WTC11 (cell line): ENCODE data around the gene GDPGP1. TPM values are rescaled to one million over a fixed set of nuclear protein-coding genes. Genes with fewer than 3 reads are reported as not detected.
"Not testable (repeated sequence)": the region's sequence is repeated elsewhere in the genome, so short reads cannot be mapped to it uniquely, and the experiment has no call there.

Experiments
- ATAC-seq: fragments of 200-7000 bp; cut with Tn5 transposase; 2 replicates; pipeline ENCODE4 v1.10.0; 2021; ENCODE audit warnings: mild to moderate bottlenecking, moderate library complexity
- CTCF ChIA-PET: fragments of 300-600 bp; sonication (Branson Sonifier 250); formaldehyde crosslinking; loops from one replicate; lab custom pipeline; 2021; ENCODE audit warnings: antibody characterized with exemption; lab: Charles Lee
- POLR2A ChIA-PET: fragments of 350-600 bp; sonication (Branson Sonifier 250); formaldehyde crosslinking; loops from one replicate; lab custom pipeline; 2021; ENCODE audit warnings: antibody characterized with exemption; lab: Charles Lee
- DNase-seq: peaks from one replicate; pipeline ENCODE4 v3.0.0; 2021; ENCODE audit warnings: low spot score
- H3K27ac Mint-ChIP-seq: 2 replicates; pipeline ENCODE4 v1.8.0; 2021; ENCODE audit warnings: mixed read lengths
- H3K27me3 Mint-ChIP-seq: 2 replicates; pipeline ENCODE4 v1.8.0; 2021; ENCODE audit warnings: low read depth, mild to moderate bottlenecking, moderate library complexity, mixed read lengths
- H3K36me3 Mint-ChIP-seq: 2 replicates; pipeline ENCODE4 v1.8.0; 2021; ENCODE audit warnings: mixed read lengths
- H3K4me1 Mint-ChIP-seq: 2 replicates; pipeline ENCODE4 v1.8.0; 2022; ENCODE audit warnings: mixed read lengths
- H3K4me3 Mint-ChIP-seq: 2 replicates; pipeline ENCODE4 v1.8.0; 2021; ENCODE audit warnings: mild to moderate bottlenecking, moderate library complexity, mixed read lengths
- H3K9me3 Mint-ChIP-seq: 2 replicates; pipeline ENCODE4 v1.8.0; 2021; ENCODE audit warnings: mixed read lengths
- FOXK1 ChIP-seq: sonication (generic); formaldehyde crosslinking; IDR thresholded peaks from 2 replicates; pipeline ENCODE4 v1.8.0; 2022; ENCODE audit warnings: mild to moderate bottlenecking, moderate library complexity, missing genetic modification reagents
- IRF2 ChIP-seq: sonication (generic); formaldehyde crosslinking; IDR thresholded peaks from 2 replicates; pipeline ENCODE4 v1.8.0; 2022; ENCODE audit warnings: low read depth, missing genetic modification reagents, borderline replicate concordance
- JUN ChIP-seq: sonication (generic); formaldehyde crosslinking; IDR thresholded peaks from 2 replicates; pipeline ENCODE4 v1.8.0; 2023; ENCODE audit warnings: mild to moderate bottlenecking, missing genetic modification reagents
- RELA ChIP-seq: sonication (generic); formaldehyde crosslinking; IDR thresholded peaks from 2 replicates; pipeline ENCODE4 v1.8.1; 2022; ENCODE audit warnings: missing genetic modification reagents, mild to moderate bottlenecking, borderline replicate concordance
- ZNF232 ChIP-seq: sonication (generic); formaldehyde crosslinking; IDR thresholded peaks from 2 replicates; pipeline ENCODE4 v1.8.0; 2022; ENCODE audit warnings: mild to moderate bottlenecking, missing genetic modification reagents
- total RNA-seq: library from RNA; stranded (reverse); gene quantifications from 3 replicates; pipeline ENCODE4 v1.2.3, GENCODE V29; 2021
- TF ChIP-seq, protein P1 (sequence below): sonication (generic); formaldehyde crosslinking; IDR thresholded peaks from 2 replicates; pipeline ENCODE4 v1.8.0; 2022; ENCODE audit warnings: missing genetic modification reagents
- TF ChIP-seq, protein P2 (sequence below): sonication (generic); formaldehyde crosslinking; IDR thresholded peaks from 2 replicates; pipeline ENCODE4 v1.8.1; 2023; ENCODE audit warnings: mild to moderate bottlenecking, missing genetic modification reagents, borderline replicate concordance
- TF ChIP-seq, protein P3 (sequence below): sonication (generic); formaldehyde crosslinking; IDR thresholded peaks from 2 replicates; pipeline ENCODE4 v1.8.1; 2022; ENCODE audit warnings: low read depth, missing genetic modification reagents, borderline replicate concordance
- TF ChIP-seq, protein P4 (sequence below): sonication (generic); formaldehyde crosslinking; IDR thresholded peaks from 2 replicates; pipeline ENCODE4 v1.8.1; 2023; ENCODE audit warnings: mild to moderate bottlenecking, missing genetic modification reagents, moderate library complexity
- TF ChIP-seq, protein P5 (sequence below): fragments of 200-600 bp; IDR thresholded peaks from 2 replicates; pipeline ENCODE4 v1.8.0; 2022; ENCODE audit warnings: antibody characterized with exemption
- TF ChIP-seq, protein P6 (sequence below): sonication (generic); formaldehyde crosslinking; IDR thresholded peaks from 2 replicates; pipeline ENCODE4 v1.8.1; 2022; ENCODE audit warnings: mild to moderate bottlenecking, missing genetic modification reagents, moderate library complexity, borderline replicate concordance

Gene GDPGP1
- total RNA-seq, 1 experiment from 2014 or later, result 2.6 TPM

DNA sequence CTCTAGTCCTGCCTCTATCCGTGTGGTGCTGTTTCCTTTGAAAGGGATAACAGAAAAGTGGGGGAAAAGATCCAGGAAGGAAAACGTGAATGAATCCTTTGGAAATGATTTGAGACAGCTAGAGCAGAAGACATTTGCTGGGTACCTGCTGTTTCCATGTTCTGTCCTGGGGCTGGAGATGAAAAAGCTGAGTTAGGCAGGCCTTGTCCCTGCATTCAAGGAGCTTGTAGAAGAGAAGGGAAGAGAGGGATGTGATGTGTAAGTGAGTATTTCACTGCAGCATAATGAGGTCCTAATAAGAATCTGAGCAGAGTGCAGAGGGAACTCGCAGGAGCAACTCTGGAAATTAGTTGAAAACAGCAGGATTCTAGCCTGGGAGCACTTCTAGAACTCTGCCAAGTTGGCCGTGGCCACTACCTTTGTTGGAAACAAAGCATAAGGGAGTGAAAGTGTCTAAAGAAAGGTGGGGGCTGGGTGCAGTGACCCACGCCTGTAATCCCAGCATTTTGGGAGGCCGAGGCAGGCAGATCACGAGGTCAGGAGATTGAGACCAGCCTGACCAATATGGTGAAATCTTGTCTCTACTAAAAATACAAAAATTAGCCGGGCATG, 46.6 kb upstream of the GDPGP1 start:
- Mint-ChIP-seq H3K4me3 (no peak overlapping the region), H3K36me3 (no peaks in the 10 kb centered on the region)
- CTCF ChIA-PET, result interaction anchor here (0.6 to 3.0 kb wide), 4 partner anchors 27 to 46 kb away, joined by 4 to 7 read pairs (median 6); partner anchors contain the start of genes CIB1 and GDPGP1
- TF ChIP-seq, protein P1, sequence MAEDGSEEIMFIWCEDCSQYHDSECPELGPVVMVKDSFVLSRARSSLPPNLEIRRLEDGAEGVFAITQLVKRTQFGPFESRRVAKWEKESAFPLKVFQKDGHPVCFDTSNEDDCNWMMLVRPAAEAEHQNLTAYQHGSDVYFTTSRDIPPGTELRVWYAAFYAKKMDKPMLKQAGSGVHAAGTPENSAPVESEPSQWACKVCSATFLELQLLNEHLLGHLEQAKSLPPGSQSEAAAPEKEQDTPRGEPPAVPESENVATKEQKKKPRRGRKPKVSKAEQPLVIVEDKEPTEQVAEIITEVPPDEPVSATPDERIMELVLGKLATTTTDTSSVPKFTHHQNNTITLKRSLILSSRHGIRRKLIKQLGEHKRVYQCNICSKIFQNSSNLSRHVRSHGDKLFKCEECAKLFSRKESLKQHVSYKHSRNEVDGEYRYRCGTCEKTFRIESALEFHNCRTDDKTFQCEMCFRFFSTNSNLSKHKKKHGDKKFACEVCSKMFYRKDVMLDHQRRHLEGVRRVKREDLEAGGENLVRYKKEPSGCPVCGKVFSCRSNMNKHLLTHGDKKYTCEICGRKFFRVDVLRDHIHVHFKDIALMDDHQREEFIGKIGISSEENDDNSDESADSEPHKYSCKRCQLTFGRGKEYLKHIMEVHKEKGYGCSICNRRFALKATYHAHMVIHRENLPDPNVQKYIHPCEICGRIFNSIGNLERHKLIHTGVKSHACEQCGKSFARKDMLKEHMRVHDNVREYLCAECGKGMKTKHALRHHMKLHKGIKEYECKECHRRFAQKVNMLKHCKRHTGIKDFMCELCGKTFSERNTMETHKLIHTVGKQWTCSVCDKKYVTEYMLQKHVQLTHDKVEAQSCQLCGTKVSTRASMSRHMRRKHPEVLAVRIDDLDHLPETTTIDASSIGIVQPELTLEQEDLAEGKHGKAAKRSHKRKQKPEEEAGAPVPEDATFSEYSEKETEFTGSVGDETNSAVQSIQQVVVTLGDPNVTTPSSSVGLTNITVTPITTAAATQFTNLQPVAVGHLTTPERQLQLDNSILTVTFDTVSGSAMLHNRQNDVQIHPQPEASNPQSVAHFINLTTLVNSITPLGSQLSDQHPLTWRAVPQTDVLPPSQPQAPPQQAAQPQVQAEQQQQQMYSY, result no peak
- TF ChIP-seq, protein P2, sequence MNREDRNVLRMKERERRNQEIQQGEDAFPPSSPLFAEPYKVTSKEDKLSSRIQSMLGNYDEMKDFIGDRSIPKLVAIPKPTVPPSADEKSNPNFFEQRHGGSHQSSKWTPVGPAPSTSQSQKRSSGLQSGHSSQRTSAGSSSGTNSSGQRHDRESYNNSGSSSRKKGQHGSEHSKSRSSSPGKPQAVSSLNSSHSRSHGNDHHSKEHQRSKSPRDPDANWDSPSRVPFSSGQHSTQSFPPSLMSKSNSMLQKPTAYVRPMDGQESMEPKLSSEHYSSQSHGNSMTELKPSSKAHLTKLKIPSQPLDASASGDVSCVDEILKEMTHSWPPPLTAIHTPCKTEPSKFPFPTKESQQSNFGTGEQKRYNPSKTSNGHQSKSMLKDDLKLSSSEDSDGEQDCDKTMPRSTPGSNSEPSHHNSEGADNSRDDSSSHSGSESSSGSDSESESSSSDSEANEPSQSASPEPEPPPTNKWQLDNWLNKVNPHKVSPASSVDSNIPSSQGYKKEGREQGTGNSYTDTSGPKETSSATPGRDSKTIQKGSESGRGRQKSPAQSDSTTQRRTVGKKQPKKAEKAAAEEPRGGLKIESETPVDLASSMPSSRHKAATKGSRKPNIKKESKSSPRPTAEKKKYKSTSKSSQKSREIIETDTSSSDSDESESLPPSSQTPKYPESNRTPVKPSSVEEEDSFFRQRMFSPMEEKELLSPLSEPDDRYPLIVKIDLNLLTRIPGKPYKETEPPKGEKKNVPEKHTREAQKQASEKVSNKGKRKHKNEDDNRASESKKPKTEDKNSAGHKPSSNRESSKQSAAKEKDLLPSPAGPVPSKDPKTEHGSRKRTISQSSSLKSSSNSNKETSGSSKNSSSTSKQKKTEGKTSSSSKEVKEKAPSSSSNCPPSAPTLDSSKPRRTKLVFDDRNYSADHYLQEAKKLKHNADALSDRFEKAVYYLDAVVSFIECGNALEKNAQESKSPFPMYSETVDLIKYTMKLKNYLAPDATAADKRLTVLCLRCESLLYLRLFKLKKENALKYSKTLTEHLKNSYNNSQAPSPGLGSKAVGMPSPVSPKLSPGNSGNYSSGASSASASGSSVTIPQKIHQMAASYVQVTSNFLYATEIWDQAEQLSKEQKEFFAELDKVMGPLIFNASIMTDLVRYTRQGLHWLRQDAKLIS (CRISPR knock-in tag), result no peak
- no peak for TF ChIP-seq IRF2
- TF ChIP-seq FOXK1, result no peak
- no peak for TF ChIP-seq RELA (CRISPR knock-in tag)
- no peak for TF ChIP-seq ZNF232 (CRISPR knock-in tag)
- TF ChIP-seq, protein P3, sequence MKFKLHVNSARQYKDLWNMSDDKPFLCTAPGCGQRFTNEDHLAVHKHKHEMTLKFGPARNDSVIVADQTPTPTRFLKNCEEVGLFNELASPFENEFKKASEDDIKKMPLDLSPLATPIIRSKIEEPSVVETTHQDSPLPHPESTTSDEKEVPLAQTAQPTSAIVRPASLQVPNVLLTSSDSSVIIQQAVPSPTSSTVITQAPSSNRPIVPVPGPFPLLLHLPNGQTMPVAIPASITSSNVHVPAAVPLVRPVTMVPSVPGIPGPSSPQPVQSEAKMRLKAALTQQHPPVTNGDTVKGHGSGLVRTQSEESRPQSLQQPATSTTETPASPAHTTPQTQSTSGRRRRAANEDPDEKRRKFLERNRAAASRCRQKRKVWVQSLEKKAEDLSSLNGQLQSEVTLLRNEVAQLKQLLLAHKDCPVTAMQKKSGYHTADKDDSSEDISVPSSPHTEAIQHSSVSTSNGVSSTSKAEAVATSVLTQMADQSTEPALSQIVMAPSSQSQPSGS (CRISPR knock-in tag), result no peak
- TF ChIP-seq, protein P4, sequence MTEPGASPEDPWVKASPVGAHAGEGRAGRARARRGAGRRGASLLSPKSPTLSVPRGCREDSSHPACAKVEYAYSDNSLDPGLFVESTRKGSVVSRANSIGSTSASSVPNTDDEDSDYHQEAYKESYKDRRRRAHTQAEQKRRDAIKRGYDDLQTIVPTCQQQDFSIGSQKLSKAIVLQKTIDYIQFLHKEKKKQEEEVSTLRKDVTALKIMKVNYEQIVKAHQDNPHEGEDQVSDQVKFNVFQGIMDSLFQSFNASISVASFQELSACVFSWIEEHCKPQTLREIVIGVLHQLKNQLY, result no peak
- TF ChIP-seq, protein P5, sequence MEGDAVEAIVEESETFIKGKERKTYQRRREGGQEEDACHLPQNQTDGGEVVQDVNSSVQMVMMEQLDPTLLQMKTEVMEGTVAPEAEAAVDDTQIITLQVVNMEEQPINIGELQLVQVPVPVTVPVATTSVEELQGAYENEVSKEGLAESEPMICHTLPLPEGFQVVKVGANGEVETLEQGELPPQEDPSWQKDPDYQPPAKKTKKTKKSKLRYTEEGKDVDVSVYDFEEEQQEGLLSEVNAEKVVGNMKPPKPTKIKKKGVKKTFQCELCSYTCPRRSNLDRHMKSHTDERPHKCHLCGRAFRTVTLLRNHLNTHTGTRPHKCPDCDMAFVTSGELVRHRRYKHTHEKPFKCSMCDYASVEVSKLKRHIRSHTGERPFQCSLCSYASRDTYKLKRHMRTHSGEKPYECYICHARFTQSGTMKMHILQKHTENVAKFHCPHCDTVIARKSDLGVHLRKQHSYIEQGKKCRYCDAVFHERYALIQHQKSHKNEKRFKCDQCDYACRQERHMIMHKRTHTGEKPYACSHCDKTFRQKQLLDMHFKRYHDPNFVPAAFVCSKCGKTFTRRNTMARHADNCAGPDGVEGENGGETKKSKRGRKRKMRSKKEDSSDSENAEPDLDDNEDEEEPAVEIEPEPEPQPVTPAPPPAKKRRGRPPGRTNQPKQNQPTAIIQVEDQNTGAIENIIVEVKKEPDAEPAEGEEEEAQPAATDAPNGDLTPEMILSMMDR, result no peak
- no peak for TF ChIP-seq JUN (CRISPR knock-in tag)
- TF ChIP-seq, protein P6, sequence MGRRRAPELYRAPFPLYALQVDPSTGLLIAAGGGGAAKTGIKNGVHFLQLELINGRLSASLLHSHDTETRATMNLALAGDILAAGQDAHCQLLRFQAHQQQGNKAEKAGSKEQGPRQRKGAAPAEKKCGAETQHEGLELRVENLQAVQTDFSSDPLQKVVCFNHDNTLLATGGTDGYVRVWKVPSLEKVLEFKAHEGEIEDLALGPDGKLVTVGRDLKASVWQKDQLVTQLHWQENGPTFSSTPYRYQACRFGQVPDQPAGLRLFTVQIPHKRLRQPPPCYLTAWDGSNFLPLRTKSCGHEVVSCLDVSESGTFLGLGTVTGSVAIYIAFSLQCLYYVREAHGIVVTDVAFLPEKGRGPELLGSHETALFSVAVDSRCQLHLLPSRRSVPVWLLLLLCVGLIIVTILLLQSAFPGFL, result no peak
- TF ChIP-seq, all 79 proteins: peak for 0
- H3K27me3 Mint-ChIP-seq, result no peaks in the 10 kb centered on the region
- ATAC-seq, result no peak
- peak overlapping the region; percentile 4; the same call in 1 of the 2 replicates for H3K27ac Mint-ChIP-seq
- H3K9me3 Mint-ChIP-seq, result no peaks in the 10 kb centered on the region
- peaks cover 30% of the 10 kb centered on the region for H3K4me1 Mint-ChIP-seq
- DNase-seq, result no peak
- POLR2A ChIA-PET, result no interaction called here

DNA sequence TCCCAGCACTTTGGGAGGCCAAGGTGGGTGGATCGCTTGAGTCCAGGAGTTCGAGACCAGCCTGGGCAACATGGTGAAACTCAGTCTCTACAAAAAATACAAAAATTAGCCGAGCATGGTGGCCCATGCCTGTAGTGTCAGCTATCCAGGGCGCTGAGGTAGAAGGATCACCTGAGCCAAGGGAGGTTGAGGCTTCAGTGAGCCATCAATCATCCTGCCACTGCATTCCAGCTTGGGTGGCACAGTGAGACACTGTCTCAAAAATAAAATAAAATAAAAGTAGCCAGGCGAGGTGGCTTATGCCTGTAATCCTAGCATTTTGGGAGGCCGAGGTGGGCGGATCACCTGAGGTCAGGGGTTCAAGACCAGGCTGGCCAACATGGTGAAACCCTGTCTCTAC, 45.9 kb upstream of the GDPGP1 start:
- CTCF ChIA-PET, result interaction anchor here (3.0 to 4.4 kb wide), 2 partner anchors 34 to 45 kb away, joined by 7 to 12 read pairs; partner anchors contain the start of genes CIB1 and GDPGP1
- H3K9me3 Mint-ChIP-seq, POLR2A ChIA-PET, H3K36me3 Mint-ChIP-seq, H3K4me3 Mint-ChIP-seq, DNase-seq, H3K27me3 Mint-ChIP-seq, ATAC-seq, H3K27ac Mint-ChIP-seq: not testable (repeated sequence)
- H3K4me1 Mint-ChIP-seq, result peaks cover 30% of the 10 kb centered on the region
